ENCODE results near the gene KLRG1. TPM values are rescaled to one million over a fixed set of nuclear protein-coding genes. Genes with fewer than 3 reads are reported as not detected.
A peak's percentile ranks its signal among the peaks of the same experiment; 100 is the strongest.

The KLRG1 gene
- total and polyA plus RNA-seq, 2 of the 8 experiments (the other 6 are each of a cell fraction or from before 2014, with no cell fraction given) = 7.9 to 12.8 TPM

GRCh38 chr12:9050521-9051157 lies 61.3 kb downstream of the KLRG1 start:
- POLR2A ChIA-PET (ENCODE audit: partially characterized antibody) = interaction anchor here (0.6 to 4.2 kb wide), 7 partner anchors 14 to 220 kb away, joined by 3 to 25 read pairs (median 3); partner anchors contain the start of gene M6PR
- H3K9ac ChIP-seq (replicated peaks in 1 of 4; ENCODE audit: extremely low read depth in 1 of 4, low read depth in 3 of 4, low read length in 3 of 4) = no peak overlapping the region
- TF ChIP-seq POLR2A (IDR thresholded peaks at IDR 0.05; ENCODE audit: control extremely low read depth in 1 of 2, low read depth in 2 of 2, low read length in 2 of 2) = no peak
- no peak for TF ChIP-seq SP4 (IDR thresholded peaks at IDR 0.05; ENCODE audit: low read length)
- TF ChIP-seq, protein P1, sequence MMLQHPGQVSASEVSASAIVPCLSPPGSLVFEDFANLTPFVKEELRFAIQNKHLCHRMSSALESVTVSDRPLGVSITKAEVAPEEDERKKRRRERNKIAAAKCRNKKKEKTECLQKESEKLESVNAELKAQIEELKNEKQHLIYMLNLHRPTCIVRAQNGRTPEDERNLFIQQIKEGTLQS (IDR thresholded peaks at IDR 0.05; ENCODE audit: insufficient read depth, low read depth, low read length) = no peak
- no peak for TF ChIP-seq ASH2L (IDR thresholded peaks at IDR 0.05; ENCODE audit: low read length)
- TF ChIP-seq EP300 (IDR thresholded peaks at IDR 0.05; ENCODE audit: borderline replicate concordance in 1 of 2, low read depth in 2 of 2, low read length in 2 of 2) = no peak
- TF ChIP-seq ATF2 (IDR thresholded peaks at IDR 0.05; ENCODE audit: low read length) = no peak
- no peak for TF ChIP-seq POLR2AphosphoS5 (IDR thresholded peaks at IDR 0.05; ENCODE audit: low read depth, low read length)
- no peak for TF ChIP-seq RXRA (IDR thresholded peaks at IDR 0.05; ENCODE audit: insufficient read depth, low read depth, low read length)
- TF ChIP-seq CTBP2 (IDR thresholded peaks at IDR 0.05; ENCODE audit: borderline replicate concordance, insufficient read depth, insufficient read length, low read length) = no peak
- TF ChIP-seq CHD2 (IDR thresholded peaks at IDR 0.05; ENCODE audit: low read length) = no peak
- no peak for TF ChIP-seq CHD1 (IDR thresholded peaks at IDR 0.05; ENCODE audit: low read depth, low read length)
- TF ChIP-seq CREB1 (IDR thresholded peaks at IDR 0.05) = no peak

More at GRCh38 chr12:9050521-9051157, 61.3 kb downstream of the KLRG1 start:
- Histone ChIP-seq H2BK120ac (replicated peaks; ENCODE audit: low read depth, low read length) (no peak overlapping the region), H3K9me3 (ENCODE audit: insufficient read depth in 2 of 2, low read depth in 1 of 2, low read length in 1 of 2) (no peaks in the 10 kb centered on the region), H3K27ac (ENCODE audit: low read depth, low read length) (no peak overlapping the region), H2AK5ac (ENCODE audit: low read depth, low read length) (no peak overlapping the region), H2AFZ (ENCODE audit: low read length) (no peak overlapping the region), H3K23me2 (ENCODE audit: low read depth, low read length) (no peaks in the 10 kb centered on the region), H4K20me1 (replicated peaks in 1 of 2; ENCODE audit: control insufficient read depth in 1 of 2, insufficient read depth in 2 of 2, low read length in 2 of 2) (no peaks in the 10 kb centered on the region), H3K4ac (replicated peaks; ENCODE audit: insufficient read length, low read depth, low read length) (no peak overlapping the region), H3K14ac (ENCODE audit: insufficient read length) (no peak overlapping the region), H4K8ac (ENCODE audit: extremely low read depth, insufficient read depth, low read length) (no peak overlapping the region), H3K4me2 (ENCODE audit: insufficient read depth in 1 of 2, low read depth in 2 of 2, low read length in 2 of 2) (no peak overlapping the region), H3K79me2 (ENCODE audit: control insufficient read depth in 1 of 2, insufficient read depth in 2 of 2, low read length in 2 of 2) (no peaks in the 10 kb centered on the region), H3K18ac (ENCODE audit: extremely low read depth, low read length) (no peak overlapping the region), H2BK12ac (ENCODE audit: low read depth, low read length) (no peak overlapping the region), H2BK15ac (ENCODE audit: low read length) (no peak overlapping the region), H3K27me3 (replicated peaks in 1 of 4; ENCODE audit: control insufficient read depth in 3 of 4, extremely low read depth in 1 of 4, insufficient read depth in 3 of 4, low read length in 3 of 4) (no peaks in the 10 kb centered on the region), H3K79me1 (ENCODE audit: low read depth, low read length) (no peaks in the 10 kb centered on the region), H2BK5ac (ENCODE audit: low read depth, low read length) (no peak overlapping the region), H3K23ac (ENCODE audit: insufficient read length) (no peak overlapping the region), H2BK20ac (ENCODE audit: low read length) (no peak overlapping the region), H4K91ac (replicated peaks; ENCODE audit: insufficient read length, low read length) (peak overlapping the region; percentile 16), H3K56ac (replicated peaks; ENCODE audit: insufficient read length, low read depth, low read length) (no peak overlapping the region), H4K5ac (ENCODE audit: insufficient read length, low read depth, low read length) (no peak overlapping the region), H3K4me1 (replicated peaks in 1 of 4; ENCODE audit: control insufficient read depth in 3 of 4, insufficient read depth in 4 of 4, low read length in 3 of 4) (no peaks in the 10 kb centered on the region), H3K4me3 (ENCODE audit: extremely low read depth in 1 of 4, insufficient read depth in 2 of 4, low read depth in 3 of 4, low read length in 4 of 4) (no peak overlapping the region), H3K36me3 (ENCODE audit: control insufficient read depth in 2 of 4, insufficient read depth in 4 of 4, low read length in 3 of 4) (no peaks in the 10 kb centered on the region)
- DNase-seq (ENCODE audit: low read depth in 1 of 2, low spot score in 2 of 2) (no peak), FAIRE-seq (no peak)
- CTCF ChIA-PET (ENCODE audit: partially characterized antibody) = interaction anchor here (0.6 to 4.0 kb wide), 32 partner anchors 9 to 506 kb away, joined by 3 to 58 read pairs (median 4); partner anchors contain the start of gene M6PR
- 90% methylated on average over 15 of the region's 15 CpGs; no CpG with 5 or more reads in 1 of the 2 experiments for WGBS, 2 experiments (ENCODE audit: extremely low coverage in 1 of 2, insufficient coverage in 1 of 2, insufficient read length in 1 of 2, insufficient replicate concordance in 2 of 2, low coverage in 1 of 2, low lambda C conversion rate in 2 of 2, missing lambda C conversion rate in 1 of 2)

Data from H1 (cell line).